ENCODE measurements around the gene MED16. TPM values are rescaled to one million over a fixed set of nuclear protein-coding genes. Genes with fewer than 3 reads are reported as not detected.
A peak's percentile ranks its signal among the peaks of the same experiment; 100 is the strongest.

The MED16 gene
- total and polyA plus RNA-seq, 12 donors, result 5.3 to 139 (median 62.6) TPM

DNA sequence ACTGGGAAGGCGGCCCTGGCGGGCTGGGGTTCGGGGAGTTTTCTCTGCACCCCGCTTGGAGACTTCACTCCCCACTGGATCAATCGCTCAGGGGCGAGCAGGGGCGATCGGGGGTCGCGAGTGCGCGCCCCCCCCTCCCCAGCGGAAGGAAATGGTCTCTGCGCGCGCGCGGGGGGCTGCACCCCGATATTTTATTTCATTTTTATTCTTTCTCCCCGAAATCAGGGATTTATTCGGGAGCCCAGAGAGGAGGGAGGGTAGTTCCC, 33.3 kb upstream of the MED16 start:
- no peak for TF ChIP-seq POLR2A (IDR thresholded peaks at IDR 0.05)
- intact Hi-C loops (cut with DNase I), result no loop called here
- 0 to 1% (median 0%) methylated on average over 16 to 21 of the region's 21 CpGs for WGBS, 4 donors
- peak overlapping the region in 4 of 5 donors; percentile 58 to 81 (median 76) for H3K27ac ChIP-seq
- peaks cover 1% of the 10 kb centered on the region for H3K27me3 ChIP-seq
- H3K4me1 ChIP-seq (replicated peaks in 1 of 2), result peaks cover 5 to 13% of the 10 kb centered on the region in 2 donors
- peak overlapping the region; percentile 60 to 73 (median 66) for H3K4me3 ChIP-seq
- DNase-seq, result no peak
- no peaks in the 10 kb centered on the region for H3K36me3 ChIP-seq (replicated peaks in 1 of 2)
- H3K9me3 ChIP-seq (replicated peaks in 1 of 3), result no peaks in the 10 kb centered on the region

DNA sequence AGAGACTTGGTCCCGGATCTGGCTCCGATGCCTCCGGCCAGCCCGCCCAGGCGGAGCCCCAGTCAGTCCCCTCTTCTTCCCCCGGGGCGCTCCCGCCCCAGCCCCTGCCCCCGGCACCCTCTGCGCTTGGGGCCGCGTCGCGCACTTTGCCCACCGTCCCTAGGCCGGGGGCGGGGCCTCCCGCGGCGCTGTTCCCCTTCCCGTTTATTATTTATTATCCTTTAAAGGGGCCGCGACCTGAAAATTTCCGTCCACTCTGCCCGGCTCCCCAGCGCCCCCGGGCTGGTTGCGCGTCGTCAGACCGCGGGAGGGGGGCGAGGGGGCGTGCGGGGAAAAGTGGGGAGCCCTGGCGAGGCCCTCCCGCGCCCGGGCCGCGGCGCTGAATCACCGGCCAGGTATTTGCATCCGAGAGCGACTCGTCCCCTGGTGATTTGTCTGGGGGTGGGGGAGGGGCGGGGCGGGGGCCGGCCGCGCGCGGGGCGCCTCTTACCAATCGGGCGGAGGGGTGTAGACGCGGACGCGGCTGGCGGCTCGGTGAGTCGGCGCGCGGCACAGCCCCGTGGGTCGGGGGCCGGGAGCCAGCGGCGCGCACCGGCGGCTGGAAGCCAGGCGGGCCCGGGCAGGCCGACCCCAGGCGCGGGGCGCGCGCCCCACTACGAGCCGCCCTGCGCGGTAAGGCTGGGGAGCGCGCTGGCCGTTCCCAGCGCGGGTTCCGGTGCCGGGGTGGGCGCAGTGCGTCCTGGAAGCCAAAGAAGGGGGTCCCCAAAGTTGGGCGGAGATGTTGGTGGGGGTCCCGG, 32.7 kb upstream of the MED16 start, which contains the start of gene ARID3A:
TSS of gene ARID3A (plus strand) at position 510 of the 797 bp plus-strand sequence. CDS start 3,494 bp downstream, outside the sequence.
- peaks cover 6% of the 10 kb centered on the region for H3K27me3 ChIP-seq
- no peaks in the 10 kb centered on the region for H3K36me3 ChIP-seq (replicated peaks in 1 of 2)
- TF ChIP-seq, protein P1, sequence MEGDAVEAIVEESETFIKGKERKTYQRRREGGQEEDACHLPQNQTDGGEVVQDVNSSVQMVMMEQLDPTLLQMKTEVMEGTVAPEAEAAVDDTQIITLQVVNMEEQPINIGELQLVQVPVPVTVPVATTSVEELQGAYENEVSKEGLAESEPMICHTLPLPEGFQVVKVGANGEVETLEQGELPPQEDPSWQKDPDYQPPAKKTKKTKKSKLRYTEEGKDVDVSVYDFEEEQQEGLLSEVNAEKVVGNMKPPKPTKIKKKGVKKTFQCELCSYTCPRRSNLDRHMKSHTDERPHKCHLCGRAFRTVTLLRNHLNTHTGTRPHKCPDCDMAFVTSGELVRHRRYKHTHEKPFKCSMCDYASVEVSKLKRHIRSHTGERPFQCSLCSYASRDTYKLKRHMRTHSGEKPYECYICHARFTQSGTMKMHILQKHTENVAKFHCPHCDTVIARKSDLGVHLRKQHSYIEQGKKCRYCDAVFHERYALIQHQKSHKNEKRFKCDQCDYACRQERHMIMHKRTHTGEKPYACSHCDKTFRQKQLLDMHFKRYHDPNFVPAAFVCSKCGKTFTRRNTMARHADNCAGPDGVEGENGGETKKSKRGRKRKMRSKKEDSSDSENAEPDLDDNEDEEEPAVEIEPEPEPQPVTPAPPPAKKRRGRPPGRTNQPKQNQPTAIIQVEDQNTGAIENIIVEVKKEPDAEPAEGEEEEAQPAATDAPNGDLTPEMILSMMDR (IDR thresholded peaks at IDR 0.05), result no peak
- peak; percentile 37 to 47 for TF ChIP-seq POLR2A (IDR thresholded peaks at IDR 0.05)
- peaks cover 6 to 13% of the 10 kb centered on the region in 2 donors for H3K4me1 ChIP-seq (replicated peaks in 1 of 2)
- peak; percentile 75 to 89 (median 82) for DNase-seq
- WGBS, 4 donors, result 1% methylated on average over 34 to 94 of the region's 97 CpGs; no CpG with 5 or more reads in 1 of the 4 donors
- intact Hi-C loops (cut with DNase I), result no loop called here
- peak within 1 kb of the TSS in 4 of 5 donors; percentile 58 to 81 (median 76) for H3K27ac ChIP-seq
- H3K9me3 ChIP-seq (replicated peaks in 1 of 3), result no peaks in the 10 kb centered on the region
- H3K4me3 ChIP-seq, result peak within 1 kb of the TSS; percentile 60 to 73 (median 66)

- Histone ChIP-seq H3K9me3 (replicated peaks in 1 of 3) (no peaks in the 10 kb centered on the region), H3K4me3 (peak overlapping the region in 3 of 4 donors; percentile 16 to 73 (median 71)), H3K4me1 (replicated peaks in 1 of 2) (peaks cover 12 to 13% of the 10 kb centered on the region in 2 donors), H3K27ac (peak overlapping the region in 4 of 5 donors; percentile 29 to 81 (median 76)), H3K36me3 (replicated peaks in 1 of 2) (no peaks in the 10 kb centered on the region), H3K27me3 (peaks cover 13% of the 10 kb centered on the region)
- TF ChIP-seq POLR2A (IDR thresholded peaks at IDR 0.05), result no peak
- TF ChIP-seq, protein P1 (IDR thresholded peaks at IDR 0.05), result no peak
- WGBS, 4 donors, result 0% methylated on average over 18 to 39 of the region's 39 CpGs; no CpG with 5 or more reads in 1 of the 4 donors
- intact Hi-C loops (cut with DNase I), result no loop called here
- peak in 3 of 7 donors; percentile 46 to 54 (median 53) for DNase-seq
Observed at GRCh38 chr19:925087-925525, 32.1 kb upstream of the MED16 start.

DNA sequence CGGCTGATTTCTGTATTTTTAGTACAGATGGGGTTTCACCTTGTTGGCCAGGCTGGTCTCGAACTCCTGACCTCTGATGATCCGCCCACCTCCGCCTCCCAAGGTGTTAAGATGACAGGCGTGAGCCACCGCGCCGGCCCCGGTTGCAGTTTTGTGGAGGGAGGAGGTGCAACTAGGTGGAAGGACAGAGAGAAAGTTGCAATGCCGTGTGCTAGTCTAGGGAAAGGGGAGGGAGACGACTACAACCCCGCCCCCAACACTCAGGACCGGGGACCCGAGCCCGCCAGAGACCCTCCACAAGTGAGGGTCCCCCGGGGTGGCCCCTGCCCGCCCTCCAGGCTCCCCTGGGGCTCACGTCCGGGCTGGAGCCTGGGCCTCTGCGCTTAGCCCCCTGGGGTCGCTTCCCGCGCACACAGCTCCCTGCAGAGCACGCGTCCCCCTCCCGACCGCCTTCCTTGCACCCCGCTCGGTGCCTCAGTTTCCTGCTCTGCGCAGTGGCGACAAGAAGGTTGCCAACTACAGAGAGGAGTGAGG, 31.6 kb upstream of the MED16 start:
- H3K36me3 ChIP-seq (replicated peaks in 1 of 2), result no peaks in the 10 kb centered on the region
- H3K9me3 ChIP-seq (replicated peaks in 1 of 3), result no peaks in the 10 kb centered on the region
- intact Hi-C loops (cut with DNase I), result loop anchor here in 1 of 2 donors (5.0 kb wide), 1 partner anchor 58 kb away; the partner anchor contains the start of gene WDR18
- peak overlapping the region in 2 of 4 donors; percentile 71 to 73 for H3K4me3 ChIP-seq
- H3K27me3 ChIP-seq, result peaks cover 17% of the 10 kb centered on the region
- TF ChIP-seq, protein P1 (IDR thresholded peaks at IDR 0.05), result no peak
- TF ChIP-seq POLR2A (IDR thresholded peaks at IDR 0.05), result no peak
- H3K4me1 ChIP-seq (replicated peaks in 1 of 2), result peaks cover 13% of the 10 kb centered on the region in 2 donors
- no peak for DNase-seq
- WGBS, 4 donors, result 12 to 22% (median 16%) methylated on average over 14 to 31 of the region's 31 CpGs
- H3K27ac ChIP-seq, result peak overlapping the region in 1 of 5 donors; percentile 80

Measured in adrenal gland (tissue), 12 donors.